GM19395 (cell line): ENCODE data around the gene PITX1.

Experiments
- ATAC-seq: cut with Tn5 transposase; IDR thresholded peaks from one replicate; pipeline ENCODE4 v1.9.1; 2021; ENCODE audit warnings: mild to moderate bottlenecking, moderate library complexity; ENCODE audit not compliant: unreplicated experiment

Gene PITX1

DNA sequence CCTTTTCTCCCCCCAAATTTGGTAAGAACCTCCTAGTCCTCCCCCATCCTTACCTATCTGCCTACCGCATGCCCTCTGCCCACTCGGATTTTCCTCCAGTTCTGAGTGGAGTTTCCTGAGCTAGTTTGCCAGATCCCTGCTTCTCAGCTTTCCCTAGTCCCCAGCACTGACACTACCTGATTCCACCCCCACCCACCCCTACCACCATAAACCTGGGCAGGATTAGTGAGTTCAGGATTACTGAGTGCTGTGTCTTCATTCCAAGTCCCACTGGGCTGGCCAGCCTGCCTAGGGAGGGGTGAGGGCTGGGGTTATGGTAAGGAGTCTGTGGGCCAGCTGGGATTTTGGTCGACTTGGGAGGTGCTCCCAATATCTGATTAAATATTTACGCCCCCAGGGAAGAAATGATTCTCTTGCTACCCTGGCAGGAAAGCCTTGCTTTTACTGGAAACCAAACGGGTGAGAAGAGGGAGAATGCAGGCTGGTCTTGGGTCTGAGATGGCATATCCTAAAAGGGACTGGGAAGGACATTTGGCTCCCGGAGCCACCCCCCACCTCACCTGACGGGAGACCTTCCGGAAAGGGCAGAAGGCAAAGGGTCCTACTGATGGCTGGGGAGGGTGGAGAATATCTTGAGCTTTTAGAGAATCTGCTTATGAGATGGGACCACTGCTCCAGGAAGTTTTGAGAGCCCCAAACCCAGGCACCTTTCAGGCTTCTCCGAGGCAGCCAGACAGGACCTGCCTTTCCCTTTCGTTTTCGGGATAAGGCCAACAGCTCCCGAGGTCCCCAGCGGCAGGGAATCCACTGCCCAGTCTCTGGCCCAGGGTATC is 3.7 kb downstream of the PITX1 start:
- ATAC-seq: no peak

- ATAC-seq: no peak
Measured at GRCh38 chr5:135029477-135030122, 4.4 kb downstream of the PITX1 start.

GRCh38 chr5:135028791-135029476 is 5.1 kb downstream of the PITX1 start:
- no peak for ATAC-seq

DNA sequence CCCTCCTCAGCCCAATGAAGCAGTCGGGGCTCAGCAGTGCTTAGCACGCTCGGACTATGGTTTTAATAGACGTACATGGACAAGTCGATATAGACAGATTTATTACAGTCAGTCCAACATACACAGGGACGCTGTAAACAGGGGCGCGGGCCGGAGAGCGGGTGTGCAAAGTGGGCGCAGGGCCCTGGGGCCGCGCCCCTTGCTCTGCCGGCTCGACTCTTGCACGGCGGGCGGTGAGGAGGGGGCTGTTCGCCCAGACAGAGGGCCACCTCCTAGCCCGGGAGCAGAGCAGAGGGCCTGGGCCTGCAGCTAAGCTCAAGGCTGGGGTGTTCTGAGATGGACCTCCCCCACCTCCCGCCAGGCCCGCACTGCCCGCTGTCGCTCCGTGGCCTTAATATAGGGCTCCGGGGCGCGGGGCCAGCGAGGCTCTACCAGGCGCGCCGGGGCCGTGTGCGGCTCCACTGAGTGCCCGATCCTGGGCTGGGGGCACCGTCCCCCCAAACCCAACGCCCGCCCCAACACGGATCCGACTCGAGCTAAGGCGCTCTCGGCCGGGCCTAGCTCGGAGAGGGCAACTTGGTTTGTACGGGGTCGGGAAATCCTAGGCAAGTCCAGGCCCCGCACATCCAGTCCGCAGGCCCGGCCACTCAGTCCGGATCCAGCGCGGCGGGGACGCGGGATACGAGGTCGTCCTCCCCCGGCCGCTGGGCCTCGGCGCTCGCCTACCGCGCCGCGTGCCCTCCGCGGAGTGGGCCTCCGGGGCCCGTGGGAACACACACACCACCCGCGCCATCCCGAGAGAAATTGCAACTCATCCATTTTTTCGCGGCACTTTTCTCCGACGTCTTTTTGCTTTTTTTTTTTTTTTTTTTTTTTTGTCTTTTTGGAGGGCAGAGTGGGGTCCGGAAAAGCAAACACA is 6.1 kb downstream of the PITX1 start:
- ATAC-seq: no peak

DNA sequence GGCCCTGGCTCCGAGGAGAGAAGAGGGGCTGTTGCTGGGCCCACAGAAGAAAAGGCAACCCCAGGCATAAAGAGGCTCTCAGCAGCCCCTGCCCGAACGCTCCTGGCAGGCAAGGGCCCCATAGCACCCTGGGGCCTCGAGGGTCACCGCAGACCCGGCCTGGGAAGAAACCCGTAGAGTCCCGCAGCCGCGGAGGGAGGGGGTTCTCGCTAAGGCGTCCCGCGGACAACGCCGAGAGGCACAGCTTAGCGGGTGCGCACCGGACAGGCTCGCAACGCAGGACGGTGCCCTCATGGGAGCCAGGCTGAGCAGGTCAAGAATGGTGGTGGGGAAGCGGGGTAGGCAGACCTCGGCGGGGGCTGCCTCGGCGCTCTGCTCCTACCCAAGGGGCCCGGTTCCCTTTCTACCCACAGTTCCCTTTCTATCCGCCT is 6.7 kb downstream of the PITX1 start:
- ATAC-seq: no peak

DNA sequence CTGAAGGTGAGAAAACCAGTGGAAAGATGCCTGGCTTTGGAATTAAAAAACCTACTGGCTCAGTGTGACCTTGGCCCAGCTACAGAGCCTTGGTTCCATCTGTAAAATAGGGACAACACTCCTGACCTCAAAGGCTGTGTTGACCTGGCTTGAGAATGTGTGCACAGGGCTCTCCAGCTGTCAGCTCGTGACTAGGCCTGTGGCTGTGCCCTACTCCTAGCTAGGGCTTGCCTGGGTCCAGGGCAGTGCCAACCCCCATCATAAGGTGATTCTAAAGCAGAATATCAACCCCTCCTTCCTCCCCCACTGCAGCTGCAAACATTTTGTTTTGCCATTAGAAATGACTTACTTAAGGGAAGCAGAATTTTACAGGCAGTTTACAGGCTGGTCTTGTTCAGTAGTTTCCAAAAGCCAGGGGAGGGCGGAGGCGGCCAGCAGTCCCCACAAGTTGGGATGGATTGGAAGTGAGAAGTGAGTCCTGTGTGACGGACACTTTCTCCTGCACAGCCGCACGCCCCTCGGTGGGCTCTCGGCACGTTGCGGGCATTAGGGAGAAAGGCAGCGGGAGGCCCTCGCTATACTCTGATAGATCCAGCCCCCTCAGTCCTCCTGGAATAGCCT is 7.3 kb downstream of the PITX1 start:
- no peak for ATAC-seq

GRCh38 chr5:135025730-135026644 is 8.0 kb downstream of the PITX1 start:
- no peak for ATAC-seq

- ATAC-seq: no peak
Measured at GRCh38 chr5:135024956-135025729, 8.9 kb downstream of the PITX1 start.

- ATAC-seq: no peak
Measured at GRCh38 chr5:135020111-135020895, 13.7 kb downstream of the PITX1 start.

DNA sequence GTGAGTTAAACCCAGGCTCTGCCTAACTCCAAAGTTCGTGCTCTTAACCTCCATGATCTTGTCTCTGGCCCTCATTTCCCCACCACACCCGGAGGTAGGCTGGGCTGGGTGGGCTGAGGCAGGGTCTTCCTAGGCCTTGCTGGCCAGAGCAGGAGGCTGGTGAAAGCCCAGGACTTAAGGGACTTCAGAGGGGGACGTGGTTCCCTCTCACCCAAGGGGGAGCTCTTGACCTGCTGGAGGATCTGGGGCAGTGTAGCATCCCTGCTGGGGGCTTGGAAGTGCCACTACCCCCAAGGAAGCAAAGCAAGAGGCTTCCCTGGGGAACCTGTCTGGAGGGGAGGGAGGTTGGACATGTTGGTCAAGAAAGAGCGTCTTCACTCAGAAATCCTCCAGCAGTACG is 14.7 kb downstream of the PITX1 start:
- no peak for ATAC-seq

DNA sequence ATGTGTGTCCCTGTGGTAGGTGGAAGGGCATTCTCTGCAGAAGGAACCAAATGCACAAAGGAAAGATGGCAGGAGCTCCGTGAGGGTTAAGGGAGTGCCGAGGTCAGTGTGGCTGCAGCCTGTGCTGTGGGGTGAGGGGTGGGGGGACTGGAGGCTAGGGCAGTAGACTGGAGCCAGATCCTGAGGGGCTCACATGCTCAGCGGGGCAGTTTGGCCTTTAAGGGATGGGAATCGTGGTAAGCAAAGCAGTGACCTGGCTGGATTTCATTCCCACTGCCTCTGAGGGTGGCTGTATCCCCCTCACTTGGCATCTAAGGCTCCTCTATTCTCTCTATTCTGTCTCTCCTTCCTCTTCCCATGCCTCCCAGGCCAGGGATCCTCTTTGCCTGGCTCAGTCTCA is 15.6 kb downstream of the PITX1 start:
- no peak for ATAC-seq

GRCh38 chr5:135016861-135017290 is 17.2 kb downstream of the PITX1 start:
- no peak for ATAC-seq

- no peak for ATAC-seq
Measured at GRCh38 chr5:135015942-135016341, 18.1 kb downstream of the PITX1 start.

DNA sequence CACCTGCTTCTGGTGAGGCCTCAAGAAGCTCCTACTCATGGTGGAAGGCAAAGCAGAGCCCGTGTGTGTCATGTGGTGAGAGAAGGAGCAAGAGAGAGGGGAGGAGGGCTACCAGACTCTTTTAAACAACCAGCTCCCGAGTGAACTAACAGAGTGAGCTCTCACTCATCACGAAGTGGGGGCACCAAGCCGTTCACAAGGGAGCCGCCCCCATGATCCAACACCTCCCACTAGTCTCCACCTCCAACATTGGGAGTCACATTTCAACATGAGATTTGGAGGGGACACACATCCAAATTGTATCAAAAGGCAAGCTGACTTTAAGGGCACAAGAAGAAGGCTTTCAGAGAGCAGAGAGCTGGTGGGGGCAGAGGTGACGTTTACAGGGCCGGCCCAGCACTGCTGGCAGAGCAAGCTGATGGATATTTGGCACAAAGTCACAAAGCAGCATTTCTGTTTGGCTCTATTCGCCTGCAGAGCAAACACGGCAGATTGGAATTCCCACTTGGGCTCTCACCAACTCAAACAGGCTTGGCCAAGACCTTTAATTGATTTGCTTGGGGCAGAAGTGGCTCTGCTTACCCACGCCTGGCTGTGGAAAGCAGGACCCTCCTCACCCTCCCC is 20.0 kb downstream of the PITX1 start:
- ATAC-seq: no peak

- no peak for ATAC-seq
Measured at GRCh38 chr5:135013445-135013844, 20.6 kb downstream of the PITX1 start.

- ATAC-seq: no peak
Measured at GRCh38 chr5:135012951-135013391, 21.1 kb downstream of the PITX1 start.

DNA sequence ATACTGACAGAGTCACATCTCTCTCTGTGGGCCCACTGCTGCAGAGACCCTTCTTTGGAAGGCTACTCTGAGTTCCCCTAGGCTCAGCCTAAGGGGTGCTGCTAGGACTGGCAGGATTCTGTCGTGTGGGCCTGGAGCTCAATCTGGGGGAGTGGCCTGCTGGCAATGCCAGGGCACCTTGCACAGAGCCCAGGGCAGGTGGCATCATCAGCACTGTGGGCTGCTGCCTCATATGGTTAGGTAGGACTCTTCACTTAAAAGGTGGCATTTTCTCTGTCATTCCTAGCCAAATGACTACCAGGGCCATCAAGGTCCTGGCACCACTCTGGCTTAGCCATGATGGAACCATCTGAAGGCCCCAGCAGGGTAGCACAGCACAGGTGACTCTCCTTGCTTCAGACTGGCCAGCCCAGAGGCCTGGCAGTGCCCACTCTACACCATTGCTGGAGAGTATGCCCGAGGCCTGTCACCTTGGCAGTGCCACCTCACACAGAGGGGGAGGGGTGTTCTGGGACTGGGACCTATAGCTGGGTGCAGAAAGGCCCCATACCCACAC is 21.9 kb downstream of the PITX1 start:
- no peak for ATAC-seq
